Activated CD4-positive, alpha-beta T cell treated with anti-CD3 and anti-CD28 coated beads, Interleukin-2, amount 50 U/mL, for 24 hours (primary cell): ENCODE measurements around the gene LIN37.
A peak's percentile ranks its signal among the peaks of the same experiment; 100 is the strongest.

ENCODE experiments used
- DNase-seq, 2 donors: peaks; one replicate each; pipeline ENCODE4 v3.0.0-alpha.2; 2020; ENCODE audit warnings: low read depth in 1 of 2, low spot score in 1 of 2

Gene LIN37

GRCh38 chr19:35748106-35749020, at the start of gene LIN37:
Gene LIN37, plus strand, starts transcription at chr19:35748576. Its CDS starts 149 bp downstream, at chr19:35748725.
- DNase-seq: peak; percentile 90 to 99

- DNase-seq: peak; percentile 70 to 93
Observed at GRCh38 chr19:35702223-35703012, 46.0 kb upstream of the LIN37 start.

- no peak for DNase-seq
Observed at GRCh38 chr19:35703343-35703742, 45.0 kb upstream of the LIN37 start.

- no peak for DNase-seq
Observed at GRCh38 chr19:35704218-35704617, 44.2 kb upstream of the LIN37 start, which contains the start of gene ZBTB32. Gene ZBTB32, plus strand, starts transcription at chr19:35704558. Its CDS starts 10,069 bp downstream, at chr19:35714627.

GRCh38 chr19:35708391-35708790, 40.0 kb upstream of the LIN37 start:
- no peak for DNase-seq

- peak; percentile 40 to 73 for DNase-seq
Observed at GRCh38 chr19:35710784-35711723, 37.3 kb upstream of the LIN37 start.

- DNase-seq: peak; percentile 46 to 66
Observed at GRCh38 chr19:35712567-35713505, 35.5 kb upstream of the LIN37 start.

- no peak for DNase-seq
Observed at GRCh38 chr19:35713506-35713850, 34.9 kb upstream of the LIN37 start.

- DNase-seq: no peak
Observed at GRCh38 chr19:35713904-35714495, 34.4 kb upstream of the LIN37 start.

GRCh38 chr19:35714601-35715354, 33.6 kb upstream of the LIN37 start:
- DNase-seq: no peak

- DNase-seq: no peak
Observed at GRCh38 chr19:35715355-35715809, 33.0 kb upstream of the LIN37 start.

GRCh38 chr19:35715981-35716800, 32.2 kb upstream of the LIN37 start:
- DNase-seq: no peak

- DNase-seq: peak; percentile 62 to 97
Observed at GRCh38 chr19:35716801-35717664, 31.3 kb upstream of the LIN37 start.

- peak in 1 of 2 donors; percentile 83 for DNase-seq
Observed at GRCh38 chr19:35717665-35718344, 30.6 kb upstream of the LIN37 start, which contains the start of gene KMT2B. Gene KMT2B, plus strand, starts transcription at chr19:35718003. Its CDS starts 16 bp downstream, at chr19:35718019.

- no peak for DNase-seq
Observed at GRCh38 chr19:35718345-35719041, 29.9 kb upstream of the LIN37 start.
